Suprapubic skin (tissue), 3 donors: ENCODE data around the gene PSMB8.

Source experiments
- EP300 ChIP-seq: sonication (generic); formaldehyde crosslinking; IDR thresholded peaks from one replicate; pipeline ENCODE4 v1.6.1; 2017; ENCODE audit warnings: antibody characterized with exemption
- TF ChIP-seq, protein P1 (sequence below), 2 donors: fragments of 200-600 bp in 1 of 2; fragments of 450-650 bp in 1 of 2; sonication (generic) in 1 of 2; IDR thresholded peaks; one replicate each; pipeline ENCODE4 v1.5.1; 2016 to 2019; ENCODE audit warnings: antibody characterized with exemption in 2 of 2, mild to moderate bottlenecking in 1 of 2, moderate library complexity in 1 of 2

- TF ChIP-seq, protein P1, sequence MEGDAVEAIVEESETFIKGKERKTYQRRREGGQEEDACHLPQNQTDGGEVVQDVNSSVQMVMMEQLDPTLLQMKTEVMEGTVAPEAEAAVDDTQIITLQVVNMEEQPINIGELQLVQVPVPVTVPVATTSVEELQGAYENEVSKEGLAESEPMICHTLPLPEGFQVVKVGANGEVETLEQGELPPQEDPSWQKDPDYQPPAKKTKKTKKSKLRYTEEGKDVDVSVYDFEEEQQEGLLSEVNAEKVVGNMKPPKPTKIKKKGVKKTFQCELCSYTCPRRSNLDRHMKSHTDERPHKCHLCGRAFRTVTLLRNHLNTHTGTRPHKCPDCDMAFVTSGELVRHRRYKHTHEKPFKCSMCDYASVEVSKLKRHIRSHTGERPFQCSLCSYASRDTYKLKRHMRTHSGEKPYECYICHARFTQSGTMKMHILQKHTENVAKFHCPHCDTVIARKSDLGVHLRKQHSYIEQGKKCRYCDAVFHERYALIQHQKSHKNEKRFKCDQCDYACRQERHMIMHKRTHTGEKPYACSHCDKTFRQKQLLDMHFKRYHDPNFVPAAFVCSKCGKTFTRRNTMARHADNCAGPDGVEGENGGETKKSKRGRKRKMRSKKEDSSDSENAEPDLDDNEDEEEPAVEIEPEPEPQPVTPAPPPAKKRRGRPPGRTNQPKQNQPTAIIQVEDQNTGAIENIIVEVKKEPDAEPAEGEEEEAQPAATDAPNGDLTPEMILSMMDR (IDR thresholded peaks at IDR 0.05): no peak
- TF ChIP-seq EP300: no peak
These were observed 40.4 kb downstream of the PSMB8 start for GRCh38 chr6:32803416-32803815.
